ENCODE data around the gene RNF150. TPM values are rescaled to one million over a fixed set of nuclear protein-coding genes. Genes with fewer than 3 reads are reported as not detected.

The RNF150 gene
- total and polyA plus RNA-seq, 2 of the 8 experiments (the other 6 are each of a cell fraction or from before 2014, with no cell fraction given): 3.4 to 4.8 TPM

DNA sequence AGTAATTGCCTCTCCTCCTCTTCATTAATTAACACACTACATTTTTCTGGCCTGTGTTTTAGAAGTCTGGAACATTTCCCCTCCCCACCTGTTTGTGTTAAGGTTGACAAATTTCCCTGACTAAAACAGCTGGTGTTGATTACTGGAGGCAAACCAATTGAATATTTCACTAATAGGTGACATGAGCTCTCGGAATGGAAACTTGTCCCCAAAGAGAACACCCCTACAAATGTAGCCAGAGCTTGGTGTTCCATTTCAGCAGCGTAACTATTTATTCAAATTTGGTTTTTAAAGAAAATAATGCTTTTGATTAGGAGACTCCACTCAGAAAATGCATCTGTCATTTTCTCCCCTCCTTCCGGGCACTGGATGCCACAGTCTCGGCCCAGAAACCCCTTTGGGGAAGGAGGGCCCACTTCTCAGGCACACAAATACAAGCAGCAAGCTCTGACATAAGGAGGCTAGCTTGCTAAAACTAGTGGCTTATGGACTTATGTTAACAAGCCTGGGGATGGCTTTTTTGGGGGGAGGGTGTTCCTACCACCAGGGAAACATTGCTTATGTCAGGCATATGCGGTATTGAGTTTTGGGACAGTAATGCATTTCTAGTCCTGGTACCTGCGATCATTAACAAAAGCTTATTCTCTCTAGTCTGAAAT lies 2.2 kb downstream of the RNF150 start:
- H3K9ac ChIP-seq (replicated peaks in 1 of 4; ENCODE audit: extremely low read depth in 1 of 4, low read depth in 3 of 4, low read length in 3 of 4): no peak overlapping the region
- CTCF ChIA-PET (ENCODE audit: partially characterized antibody): interaction anchor here (0.9 to 5.3 kb wide), 5 partner anchors 9 to 272 kb away, joined by 3 to 39 read pairs (median 3); no protein-coding TSS in a partner anchor
- no peak for FAIRE-seq

More for the DNA sequence above, 2.2 kb downstream of the RNF150 start:
- Histone ChIP-seq H3K4me2 (ENCODE audit: insufficient read depth in 1 of 2, low read depth in 2 of 2, low read length in 2 of 2) (peak overlapping the region; percentile 80 to 95; a peak in 3 of 4 replicates), H4K8ac (ENCODE audit: extremely low read depth, insufficient read depth, low read length) (no peak overlapping the region), H2AFZ (ENCODE audit: low read length) (no peak overlapping the region), H3K9me3 (ENCODE audit: insufficient read depth in 2 of 2, low read depth in 1 of 2, low read length in 1 of 2) (no peaks in the 10 kb centered on the region), H2BK12ac (ENCODE audit: low read depth, low read length) (no peak overlapping the region), H3K56ac (replicated peaks; ENCODE audit: insufficient read length, low read depth, low read length) (no peak overlapping the region), H3K36me3 (ENCODE audit: control insufficient read depth in 2 of 4, insufficient read depth in 4 of 4, low read length in 3 of 4) (no peaks in the 10 kb centered on the region), H3K27me3 (replicated peaks in 1 of 4; ENCODE audit: control insufficient read depth in 3 of 4, extremely low read depth in 1 of 4, insufficient read depth in 3 of 4, low read length in 3 of 4) (peaks cover 0 to 16% (median 13%) of the 10 kb centered on the region in 4 experiments; a peak in 5 of 7 replicates), H3K79me1 (ENCODE audit: low read depth, low read length) (no peaks in the 10 kb centered on the region), H3K4ac (replicated peaks; ENCODE audit: insufficient read length, low read depth, low read length) (no peak overlapping the region), H3K4me1 (replicated peaks in 1 of 4; ENCODE audit: control insufficient read depth in 3 of 4, insufficient read depth in 4 of 4, low read length in 3 of 4) (peaks cover 0 to 7% (median 4%) of the 10 kb centered on the region in 4 experiments; a peak in 4 of 7 replicates), H3K14ac (ENCODE audit: insufficient read length) (no peak overlapping the region), H3K4me3 (ENCODE audit: extremely low read depth in 1 of 4, insufficient read depth in 2 of 4, low read depth in 3 of 4, low read length in 4 of 4) (peak overlapping the region in 3 of 4 experiments; percentile 78 to 87 (median 79); a peak in 3 of 8 replicates), H3K18ac (ENCODE audit: extremely low read depth, low read length) (no peak overlapping the region), H2BK120ac (replicated peaks; ENCODE audit: low read depth, low read length) (no peak overlapping the region), H2BK5ac (ENCODE audit: low read depth, low read length) (no peak overlapping the region), H3K27ac (ENCODE audit: low read depth, low read length) (no peak overlapping the region), H4K20me1 (replicated peaks in 1 of 2; ENCODE audit: control insufficient read depth in 1 of 2, insufficient read depth in 2 of 2, low read length in 2 of 2) (peaks cover 0 to 2% of the 10 kb centered on the region in 2 experiments), H2BK20ac (ENCODE audit: low read length) (no peak overlapping the region), H4K5ac (ENCODE audit: insufficient read length, low read depth, low read length) (no peak overlapping the region), H4K91ac (replicated peaks; ENCODE audit: insufficient read length, low read length) (no peak overlapping the region), H2BK15ac (ENCODE audit: low read length) (no peak overlapping the region), H3K23ac (ENCODE audit: insufficient read length) (no peak overlapping the region), H2AK5ac (ENCODE audit: low read depth, low read length) (no peak overlapping the region), H3K79me2 (ENCODE audit: control insufficient read depth in 1 of 2, insufficient read depth in 2 of 2, low read length in 2 of 2) (no peaks in the 10 kb centered on the region), H3K23me2 (ENCODE audit: low read depth, low read length) (peaks cover 10% of the 10 kb centered on the region)
- TF ChIP-seq KDM4A (IDR thresholded peaks at IDR 0.05; ENCODE audit: low read depth, low read length, severe bottlenecking) (no peak), EZH2 (IDR thresholded peaks at IDR 0.05; ENCODE audit: low read depth, low read length, severe bottlenecking) (no peak), JUN (IDR thresholded peaks at IDR 0.05; ENCODE audit: low read depth, low read length) (no peak), POLR2A (IDR thresholded peaks at IDR 0.05; ENCODE audit: control extremely low read depth in 1 of 2, low read depth in 2 of 2, low read length in 2 of 2) (no peak), SP1 (IDR thresholded peaks at IDR 0.05; ENCODE audit: low read depth, low read length) (no peak)
- POLR2A ChIA-PET (ENCODE audit: partially characterized antibody): no interaction called here
- DNase-seq (ENCODE audit: low read depth in 1 of 2, low spot score in 2 of 2): no peak
- 84% methylated on average over 6 of the region's 6 CpGs; no CpG with 5 or more reads in 1 of the 2 experiments for WGBS, 2 experiments (ENCODE audit: extremely low coverage in 1 of 2, insufficient coverage in 1 of 2, insufficient read length in 1 of 2, insufficient replicate concordance in 2 of 2, low coverage in 1 of 2, low lambda C conversion rate in 2 of 2, missing lambda C conversion rate in 1 of 2)

Data from H1 (cell line).